ENCODE measurements around the gene CYP46A1.
A peak's percentile ranks its signal among the peaks of the same experiment; 100 is the strongest.

The CYP46A1 gene

DNA sequence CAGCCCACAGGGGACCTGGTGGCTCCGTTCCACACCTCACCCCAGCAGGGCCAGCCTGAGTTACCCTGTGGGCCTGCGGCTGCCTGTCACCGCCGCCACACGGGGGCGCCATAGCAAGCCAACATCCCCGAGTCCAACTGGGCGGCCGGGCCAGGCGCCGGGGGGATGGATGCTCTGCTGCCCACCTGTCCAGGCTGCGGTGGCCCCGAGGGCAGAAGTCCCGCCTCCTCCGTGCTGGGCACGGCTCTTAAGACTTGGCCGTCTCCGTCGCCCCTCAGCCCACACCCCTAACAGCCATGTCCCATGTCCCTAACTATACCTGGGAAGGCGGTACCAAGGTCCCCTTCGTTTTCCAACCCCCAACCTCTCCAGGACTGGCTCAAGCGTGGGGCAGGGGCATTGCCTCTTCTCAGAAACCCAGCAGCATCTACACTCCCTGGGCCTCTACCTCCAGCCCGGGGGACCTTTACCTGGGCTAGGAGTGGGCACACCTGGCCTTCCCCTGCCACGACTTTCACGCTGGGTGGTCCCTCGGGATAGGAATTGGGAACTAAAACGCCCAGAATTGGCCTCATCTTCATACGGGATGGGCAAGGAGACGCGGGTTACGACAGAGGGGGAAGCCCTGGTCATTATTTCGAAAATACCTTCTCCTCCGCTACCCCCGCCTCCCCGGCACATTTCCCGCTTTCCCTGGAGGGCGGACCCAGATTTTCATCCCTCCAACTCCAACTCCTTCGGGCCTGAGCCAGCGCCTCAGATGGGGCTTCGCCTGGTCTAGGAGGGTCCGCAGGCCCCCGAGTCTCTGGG lies 1.1 kb upstream of the CYP46A1 start:
- H4K20me1 ChIP-seq (ENCODE audit: insufficient read depth) = no peaks in the 10 kb centered on the region
- peak overlapping the region; percentile 84 for H3K9ac ChIP-seq
- H2AFZ ChIP-seq (ENCODE audit: low read depth) = peak overlapping the region; percentile 100
- H3K27ac ChIP-seq = peak overlapping the region; percentile 72
- no peaks in the 10 kb centered on the region for H3K79me2 ChIP-seq (ENCODE audit: insufficient read depth, low read depth)
- TF ChIP-seq, protein P1, sequence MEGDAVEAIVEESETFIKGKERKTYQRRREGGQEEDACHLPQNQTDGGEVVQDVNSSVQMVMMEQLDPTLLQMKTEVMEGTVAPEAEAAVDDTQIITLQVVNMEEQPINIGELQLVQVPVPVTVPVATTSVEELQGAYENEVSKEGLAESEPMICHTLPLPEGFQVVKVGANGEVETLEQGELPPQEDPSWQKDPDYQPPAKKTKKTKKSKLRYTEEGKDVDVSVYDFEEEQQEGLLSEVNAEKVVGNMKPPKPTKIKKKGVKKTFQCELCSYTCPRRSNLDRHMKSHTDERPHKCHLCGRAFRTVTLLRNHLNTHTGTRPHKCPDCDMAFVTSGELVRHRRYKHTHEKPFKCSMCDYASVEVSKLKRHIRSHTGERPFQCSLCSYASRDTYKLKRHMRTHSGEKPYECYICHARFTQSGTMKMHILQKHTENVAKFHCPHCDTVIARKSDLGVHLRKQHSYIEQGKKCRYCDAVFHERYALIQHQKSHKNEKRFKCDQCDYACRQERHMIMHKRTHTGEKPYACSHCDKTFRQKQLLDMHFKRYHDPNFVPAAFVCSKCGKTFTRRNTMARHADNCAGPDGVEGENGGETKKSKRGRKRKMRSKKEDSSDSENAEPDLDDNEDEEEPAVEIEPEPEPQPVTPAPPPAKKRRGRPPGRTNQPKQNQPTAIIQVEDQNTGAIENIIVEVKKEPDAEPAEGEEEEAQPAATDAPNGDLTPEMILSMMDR (conservative IDR thresholded peaks at IDR 0.05; ENCODE audit: low read depth, low read length) = peak; percentile 85
- H3K4me3 ChIP-seq (IDR thresholded peaks at IDR 0.05; ENCODE audit: insufficient read depth, low read depth, low read length) = no peak overlapping the region
- no peaks in the 10 kb centered on the region for H3K27me3 ChIP-seq (ENCODE audit: insufficient read depth, low read depth)
- peak overlapping the region; percentile 92 for H3K4me2 ChIP-seq
- H3K4me1 ChIP-seq (ENCODE audit: low read depth, poor library complexity, severe bottlenecking) = peaks cover 5% of the 10 kb centered on the region
- no peaks in the 10 kb centered on the region for H3K36me3 ChIP-seq (ENCODE audit: insufficient read depth)

DNA sequence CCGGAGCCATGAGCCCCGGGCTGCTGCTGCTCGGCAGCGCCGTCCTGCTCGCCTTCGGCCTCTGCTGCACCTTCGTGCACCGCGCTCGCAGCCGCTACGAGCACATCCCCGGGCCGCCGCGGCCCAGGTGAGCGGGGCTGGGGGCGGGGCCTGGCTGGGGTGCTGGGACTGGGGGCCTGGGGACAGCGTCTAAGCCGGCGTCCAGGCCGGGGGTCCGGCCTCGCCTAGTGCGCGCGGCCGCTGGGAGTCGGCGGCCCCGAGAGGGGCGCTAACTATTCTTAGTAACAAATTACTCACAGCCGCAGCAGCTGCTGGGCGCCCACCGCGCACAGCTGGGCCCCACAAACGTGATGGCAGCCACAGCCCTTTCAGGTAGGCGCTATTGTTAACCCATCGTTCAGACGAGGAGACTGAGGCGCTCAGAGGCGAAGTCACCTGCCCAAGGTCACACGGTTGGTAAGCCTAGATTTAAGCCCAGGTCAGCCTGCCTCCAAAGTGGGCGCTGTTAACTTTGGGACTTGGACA lies 374 bp downstream of the CYP46A1 start:
- Histone ChIP-seq H3K27ac (no peak overlapping the region), H2AFZ (ENCODE audit: low read depth) (peak overlapping the region; percentile 52), H4K20me1 (ENCODE audit: insufficient read depth) (no peaks in the 10 kb centered on the region)

DNA sequence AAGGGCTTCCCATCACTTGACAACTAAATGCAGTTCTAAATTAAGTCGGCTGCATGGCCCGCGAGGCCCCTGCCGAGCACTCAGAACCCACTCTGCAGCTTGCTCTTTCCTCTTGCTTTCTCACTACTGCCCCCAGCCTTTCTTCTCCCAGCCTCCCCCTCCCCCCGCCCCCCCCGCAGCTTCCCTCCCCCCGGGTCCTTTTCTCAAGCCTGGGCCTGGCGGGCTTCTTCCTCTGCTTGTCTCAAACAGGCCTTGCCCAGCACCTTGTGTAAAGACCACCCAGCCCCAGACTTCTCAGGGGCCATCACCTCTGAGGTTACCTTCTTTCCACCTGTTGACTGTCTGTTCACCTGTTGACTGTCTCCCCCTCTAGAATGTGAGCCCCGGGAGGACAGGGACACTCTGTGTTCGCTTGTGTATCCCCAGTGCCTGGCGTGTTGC lies 1.1 kb downstream of the CYP46A1 start:
- H3K27ac ChIP-seq = no peak overlapping the region
- TF ChIP-seq, protein P1 (conservative IDR thresholded peaks at IDR 0.05; ENCODE audit: low read depth, low read length) = no peak
- no peaks in the 10 kb centered on the region for H3K27me3 ChIP-seq (ENCODE audit: insufficient read depth, low read depth)
- H3K4me2 ChIP-seq = no peak overlapping the region
- no peak overlapping the region for H3K4me3 ChIP-seq (IDR thresholded peaks at IDR 0.05; ENCODE audit: insufficient read depth, low read depth, low read length)
- H3K4me1 ChIP-seq (ENCODE audit: low read depth, poor library complexity, severe bottlenecking) = peaks cover 5% of the 10 kb centered on the region
- no peaks in the 10 kb centered on the region for H3K79me2 ChIP-seq (ENCODE audit: insufficient read depth, low read depth)
- no peaks in the 10 kb centered on the region for H3K36me3 ChIP-seq (ENCODE audit: insufficient read depth)
- no peak overlapping the region for H2AFZ ChIP-seq (ENCODE audit: low read depth)
- H4K20me1 ChIP-seq (ENCODE audit: insufficient read depth) = no peaks in the 10 kb centered on the region
- no peak overlapping the region for H3K9ac ChIP-seq

More for the DNA sequence above, 374 bp downstream of the CYP46A1 start:
- H3K79me2 ChIP-seq (ENCODE audit: insufficient read depth, low read depth) = no peaks in the 10 kb centered on the region
- peak overlapping the region; percentile 54 for H3K4me2 ChIP-seq
- TF ChIP-seq, protein P1 (conservative IDR thresholded peaks at IDR 0.05; ENCODE audit: low read depth, low read length) = no peak
- H3K36me3 ChIP-seq (ENCODE audit: insufficient read depth) = no peaks in the 10 kb centered on the region
- no peaks in the 10 kb centered on the region for H3K27me3 ChIP-seq (ENCODE audit: insufficient read depth, low read depth)
- H3K4me3 ChIP-seq (IDR thresholded peaks at IDR 0.05; ENCODE audit: insufficient read depth, low read depth, low read length) = no peak overlapping the region
- H3K9ac ChIP-seq = no peak overlapping the region; the same call in 1 of the 2 replicates
- peaks cover 5% of the 10 kb centered on the region for H3K4me1 ChIP-seq (ENCODE audit: low read depth, poor library complexity, severe bottlenecking)

DNA sequence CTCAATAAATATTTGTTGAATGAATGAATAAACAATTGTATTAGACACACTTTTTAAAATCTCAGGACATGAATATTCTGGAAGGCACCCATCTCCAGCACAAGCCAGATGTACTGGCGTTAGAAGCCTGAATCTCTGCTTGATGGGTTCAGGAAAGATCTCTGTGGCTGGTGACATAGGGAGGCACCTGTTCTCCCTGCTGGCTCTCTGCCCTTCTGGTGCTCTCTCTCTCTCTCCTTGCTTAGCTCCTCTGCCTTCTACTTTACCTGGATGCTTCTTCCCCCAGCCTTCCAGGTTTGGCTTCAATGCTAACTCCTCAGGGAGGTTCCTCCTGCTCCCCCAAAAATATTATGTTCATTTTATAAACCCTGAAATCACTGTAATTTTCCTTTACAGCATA lies 1.5 kb downstream of the CYP46A1 start:
- H3K27me3 ChIP-seq (ENCODE audit: insufficient read depth, low read depth) = no peaks in the 10 kb centered on the region
- no peaks in the 10 kb centered on the region for H4K20me1 ChIP-seq (ENCODE audit: insufficient read depth)
- no peak overlapping the region for H3K9ac ChIP-seq
- H3K27ac ChIP-seq = no peak overlapping the region
- no peaks in the 10 kb centered on the region for H3K36me3 ChIP-seq (ENCODE audit: insufficient read depth)
- H3K4me2 ChIP-seq = no peak overlapping the region
- no peak overlapping the region for H2AFZ ChIP-seq (ENCODE audit: low read depth)
- TF ChIP-seq, protein P1 (conservative IDR thresholded peaks at IDR 0.05; ENCODE audit: low read depth, low read length) = no peak
- no peak overlapping the region for H3K4me3 ChIP-seq (IDR thresholded peaks at IDR 0.05; ENCODE audit: insufficient read depth, low read depth, low read length)
- H3K4me1 ChIP-seq (ENCODE audit: low read depth, poor library complexity, severe bottlenecking) = peaks cover 5% of the 10 kb centered on the region
- H3K79me2 ChIP-seq (ENCODE audit: insufficient read depth, low read depth) = no peaks in the 10 kb centered on the region

Data from KMS-11 (cell line).